ENCODE data around the gene ATG4A. TPM values are rescaled to one million over a fixed set of nuclear protein-coding genes. Genes with fewer than 3 reads are reported as not detected.

The ATG4A gene
- polyA plus RNA-seq, 1 of the 3 experiments (the other 2 are of a cell fraction) = 4.1 TPM

DNA sequence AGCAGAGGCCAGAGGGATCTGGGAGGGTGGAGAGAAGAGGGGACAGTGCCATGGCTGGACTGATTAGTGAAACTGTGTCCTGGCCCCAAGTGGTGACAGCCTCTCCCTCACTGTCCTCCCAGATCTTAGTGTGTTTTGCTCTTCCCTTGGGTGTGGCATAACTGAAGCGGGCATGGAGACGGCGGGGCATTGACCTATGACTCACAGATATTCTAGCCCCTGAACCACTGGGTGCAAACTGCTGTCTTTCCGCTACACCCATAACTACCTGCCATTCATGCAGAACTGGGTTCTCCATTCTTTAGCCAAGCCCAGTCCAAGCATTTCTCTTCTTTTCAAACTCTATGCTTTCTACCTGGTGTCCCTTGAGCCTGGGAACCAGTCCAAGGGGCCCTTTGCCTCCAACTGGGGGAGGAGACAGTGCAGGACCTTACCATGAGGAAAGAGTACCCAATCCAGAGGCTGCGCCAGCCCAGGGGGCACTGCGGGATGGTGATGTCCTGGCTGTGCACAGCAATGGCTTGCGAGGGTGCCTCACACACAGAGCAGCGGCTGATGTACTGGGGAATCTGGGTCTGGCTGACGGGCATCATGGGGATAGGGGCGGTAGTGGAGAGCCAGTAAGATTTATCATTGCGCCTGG is 67.6 kb downstream of the ATG4A start (continued):
- TF ChIP-seq NRF1 (IDR thresholded peaks at IDR 0.05; ENCODE audit: low read depth, low read length) (no peak), MAX (IDR thresholded peaks at IDR 0.05; ENCODE audit: low read depth) (no peak), EZH2phosphoT487 (IDR thresholded peaks at IDR 0.05; ENCODE audit: borderline replicate concordance, low read depth) (no peak), FOXJ3 (CRISPR knock-in tag; IDR thresholded peaks at IDR 0.05) (no peak), TEAD4 (IDR thresholded peaks at IDR 0.05; ENCODE audit: borderline replicate concordance, insufficient read depth) (no peak), CHD2 (IDR thresholded peaks at IDR 0.05; ENCODE audit: low read length, partially characterized antibody) (no peak)

- no peak overlapping the region for H3K9ac ChIP-seq
- H4K20me1 ChIP-seq (ENCODE audit: insufficient read depth) = no peaks in the 10 kb centered on the region
- TF ChIP-seq JUND (IDR thresholded peaks at IDR 0.05) = no peak
- no peak for TF ChIP-seq RXRA (IDR thresholded peaks at IDR 0.05; ENCODE audit: borderline replicate concordance, low read depth)
- no peak for TF ChIP-seq NFIC (IDR thresholded peaks at IDR 0.05; ENCODE audit: borderline replicate concordance)
- TF ChIP-seq, protein P1, sequence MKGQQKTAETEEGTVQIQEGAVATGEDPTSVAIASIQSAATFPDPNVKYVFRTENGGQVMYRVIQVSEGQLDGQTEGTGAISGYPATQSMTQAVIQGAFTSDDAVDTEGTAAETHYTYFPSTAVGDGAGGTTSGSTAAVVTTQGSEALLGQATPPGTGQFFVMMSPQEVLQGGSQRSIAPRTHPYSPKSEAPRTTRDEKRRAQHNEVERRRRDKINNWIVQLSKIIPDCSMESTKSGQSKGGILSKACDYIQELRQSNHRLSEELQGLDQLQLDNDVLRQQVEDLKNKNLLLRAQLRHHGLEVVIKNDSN (IDR thresholded peaks at IDR 0.05; ENCODE audit: borderline replicate concordance, low read depth) = no peak
- no peak for TF ChIP-seq TCF12 (IDR thresholded peaks at IDR 0.05)
- no peak for TF ChIP-seq FOXJ3 (CRISPR knock-in tag; IDR thresholded peaks at IDR 0.05)
- TF ChIP-seq, protein P2, sequence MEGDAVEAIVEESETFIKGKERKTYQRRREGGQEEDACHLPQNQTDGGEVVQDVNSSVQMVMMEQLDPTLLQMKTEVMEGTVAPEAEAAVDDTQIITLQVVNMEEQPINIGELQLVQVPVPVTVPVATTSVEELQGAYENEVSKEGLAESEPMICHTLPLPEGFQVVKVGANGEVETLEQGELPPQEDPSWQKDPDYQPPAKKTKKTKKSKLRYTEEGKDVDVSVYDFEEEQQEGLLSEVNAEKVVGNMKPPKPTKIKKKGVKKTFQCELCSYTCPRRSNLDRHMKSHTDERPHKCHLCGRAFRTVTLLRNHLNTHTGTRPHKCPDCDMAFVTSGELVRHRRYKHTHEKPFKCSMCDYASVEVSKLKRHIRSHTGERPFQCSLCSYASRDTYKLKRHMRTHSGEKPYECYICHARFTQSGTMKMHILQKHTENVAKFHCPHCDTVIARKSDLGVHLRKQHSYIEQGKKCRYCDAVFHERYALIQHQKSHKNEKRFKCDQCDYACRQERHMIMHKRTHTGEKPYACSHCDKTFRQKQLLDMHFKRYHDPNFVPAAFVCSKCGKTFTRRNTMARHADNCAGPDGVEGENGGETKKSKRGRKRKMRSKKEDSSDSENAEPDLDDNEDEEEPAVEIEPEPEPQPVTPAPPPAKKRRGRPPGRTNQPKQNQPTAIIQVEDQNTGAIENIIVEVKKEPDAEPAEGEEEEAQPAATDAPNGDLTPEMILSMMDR (IDR thresholded peaks at IDR 0.05) = no peak
- TF ChIP-seq GABPA (IDR thresholded peaks at IDR 0.05; ENCODE audit: low read depth) = no peak
- TF ChIP-seq GATA2 (CRISPR knock-in tag; IDR thresholded peaks at IDR 0.05) = no peak
- no peak for TF ChIP-seq NRF1 (IDR thresholded peaks at IDR 0.05; ENCODE audit: low read depth, low read length)
- no peak for TF ChIP-seq USF2 (IDR thresholded peaks at IDR 0.05; ENCODE audit: borderline replicate concordance, low read depth, low read length)
- no peak for TF ChIP-seq SIN3A (IDR thresholded peaks at IDR 0.05; ENCODE audit: borderline replicate concordance, low read depth, low read length)
- TF ChIP-seq POLR2AphosphoS5 (IDR thresholded peaks at IDR 0.05; ENCODE audit: low read depth, low read length) = no peak
- TF ChIP-seq FOSL2 (IDR thresholded peaks at IDR 0.05; ENCODE audit: borderline replicate concordance, low read depth) = no peak
- no peak for TF ChIP-seq RCOR1 (IDR thresholded peaks at IDR 0.05; ENCODE audit: low read length)
- TF ChIP-seq SMC3 (IDR thresholded peaks at IDR 0.05; ENCODE audit: low read depth, low read length) = no peak
- TF ChIP-seq RAD21 (IDR thresholded peaks at IDR 0.05; ENCODE audit: low read length) = no peak
- no peak overlapping the region for H2AFZ ChIP-seq (ENCODE audit: low read depth)
- no peak overlapping the region for H3K4me3 ChIP-seq (ENCODE audit: low read depth in 2 of 2, low read length in 1 of 2)
- no peaks in the 10 kb centered on the region for H3F3A ChIP-seq (replicated peaks; ENCODE audit: insufficient read depth)
- H3K9me3 ChIP-seq = no peaks in the 10 kb centered on the region
- no peak overlapping the region for H3K4me2 ChIP-seq
- H3K79me2 ChIP-seq (ENCODE audit: insufficient read depth) = no peaks in the 10 kb centered on the region
- H3K27me3 ChIP-seq (ENCODE audit: insufficient read depth) = peaks cover 4% of the 10 kb centered on the region; the same call in 1 of the 2 replicates
- POLR2A ChIA-PET = no interaction called here
- H3K27ac ChIP-seq (ENCODE audit: low read depth in 2 of 2, low read length in 1 of 2) = no peak overlapping the region
- CTCF ChIA-PET = no interaction called here
- no peaks in the 10 kb centered on the region for H3K4me1 ChIP-seq (ENCODE audit: control insufficient read depth in 1 of 2, insufficient read depth in 2 of 2, low read depth in 1 of 2, low read length in 1 of 2)
- no peaks in the 10 kb centered on the region for H3K9me2 ChIP-seq
- DNase-seq = no peak
- no peaks in the 10 kb centered on the region for H3K36me3 ChIP-seq (replicated peaks in 1 of 2; ENCODE audit: control insufficient read depth in 1 of 2, insufficient read depth in 2 of 2, low read length in 1 of 2)
- 25% methylated on average over 2 of the region's 5 CpGs for WGBS (ENCODE audit: low lambda C conversion rate)
Measured at GRCh38 chrX:108160309-108160708, 68.7 kb downstream of the ATG4A start.
